ENCODE results near the gene RIOK1.
"Not testable (repeated sequence)": the region's sequence is repeated elsewhere in the genome, so short reads cannot be mapped to it uniquely, and the experiment has no call there.

RIOK1 gene

DNA sequence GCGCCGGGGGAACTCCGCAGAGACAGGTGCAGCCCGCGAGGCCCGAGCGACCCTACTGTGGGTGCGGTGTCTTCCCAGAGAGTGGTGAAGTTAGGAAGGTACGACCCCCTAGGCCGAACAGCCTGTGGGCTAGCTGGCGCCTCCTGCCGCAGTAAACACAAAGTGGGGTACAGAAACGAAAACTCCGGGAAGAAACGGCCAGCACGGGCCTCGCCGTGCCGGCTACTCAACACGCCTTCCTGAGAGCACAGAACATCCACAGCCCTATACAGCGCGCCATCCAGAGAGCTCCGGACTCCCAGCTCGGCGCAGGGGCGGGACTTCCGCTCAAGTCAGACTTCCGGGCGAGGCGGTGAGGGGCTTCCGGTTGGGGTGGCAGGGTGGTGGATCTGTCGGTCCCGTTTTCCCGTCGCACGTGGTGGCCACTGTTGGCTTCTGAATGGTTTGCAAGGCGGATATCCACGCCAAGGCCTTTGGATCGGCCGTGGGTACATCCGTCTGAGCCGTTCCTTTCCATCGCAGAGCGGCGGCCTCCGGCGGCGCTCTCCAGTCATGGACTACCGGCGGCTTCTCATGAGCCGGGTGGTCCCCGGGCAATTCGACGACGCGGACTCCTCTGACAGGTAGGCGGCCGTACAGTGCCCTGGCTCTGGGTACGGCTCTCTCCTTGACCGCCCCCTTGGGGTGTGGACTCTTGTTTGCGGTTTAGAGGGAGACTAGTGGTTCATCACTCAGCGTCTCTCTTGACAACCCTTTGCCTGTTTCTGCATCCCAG lies at the start of gene RIOK1, which contains the start of gene CAGE1:
Gene RIOK1 (plus strand): TSS at position 358 of the 775 bp plus-strand sequence. CDS start 195 bp downstream, at position 553.
Gene CAGE1 (minus strand): TSS at position 292 of the 775 bp plus-strand sequence. CDS start 2,569 bp downstream, outside the sequence.
- DNase-seq: peak; percentile 96

DNA sequence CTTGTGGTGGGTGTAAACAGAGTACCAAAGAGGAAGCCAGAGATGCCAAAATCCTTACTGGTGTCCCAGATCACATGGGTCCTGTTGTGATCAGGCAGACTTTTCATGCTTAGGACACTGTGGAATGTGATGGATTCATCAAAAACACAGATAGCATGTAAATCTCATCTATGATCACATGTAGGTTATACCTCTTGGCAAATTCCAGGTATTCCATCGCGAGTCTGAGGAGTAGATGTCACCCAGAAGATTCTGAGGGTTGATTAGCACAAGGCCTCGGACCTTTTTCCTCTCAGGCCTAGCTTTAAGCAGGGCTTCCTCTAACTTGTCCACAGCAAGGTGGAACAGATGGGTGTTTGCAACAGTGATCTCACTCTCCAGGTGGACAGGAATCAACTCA lies 48.3 kb upstream of the RIOK1 start:
- DNase-seq: no peak

DNA sequence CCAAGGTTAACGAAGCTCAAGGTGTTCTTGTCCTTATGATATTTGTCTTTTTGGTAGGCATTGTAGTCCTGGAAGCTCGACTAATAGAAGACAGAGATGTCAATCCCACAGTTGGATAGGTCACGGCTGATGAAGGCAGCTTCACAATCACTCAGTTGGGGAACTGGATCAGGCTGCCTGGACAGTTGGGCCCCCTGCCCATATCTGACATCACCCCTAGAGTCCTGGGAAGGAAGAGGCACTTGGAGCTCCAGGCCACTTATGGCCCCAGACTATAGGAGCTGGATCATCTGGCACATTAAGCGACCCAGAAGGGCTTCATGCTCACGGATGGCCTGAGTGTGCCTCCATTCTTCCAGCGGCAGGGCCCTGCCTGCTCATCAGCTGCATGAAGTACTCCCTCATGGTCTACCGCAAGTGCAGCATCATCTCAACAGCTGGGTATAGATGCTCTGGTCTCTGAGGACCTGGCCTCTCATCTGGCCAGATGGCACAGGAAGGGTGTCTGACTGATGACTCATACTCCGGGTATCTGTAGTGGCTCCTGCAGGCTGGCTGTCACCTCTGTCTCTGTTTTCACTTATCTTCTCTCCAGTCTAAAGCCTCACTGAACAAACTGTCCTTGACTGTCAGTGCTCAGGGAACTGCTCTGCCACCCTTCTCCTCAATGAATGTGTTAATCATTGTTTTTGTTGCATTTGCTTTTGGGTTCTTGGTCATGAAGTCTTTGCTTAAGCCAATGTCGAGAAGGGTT lies 47.4 kb upstream of the RIOK1 start:
- no peak for DNase-seq

DNA sequence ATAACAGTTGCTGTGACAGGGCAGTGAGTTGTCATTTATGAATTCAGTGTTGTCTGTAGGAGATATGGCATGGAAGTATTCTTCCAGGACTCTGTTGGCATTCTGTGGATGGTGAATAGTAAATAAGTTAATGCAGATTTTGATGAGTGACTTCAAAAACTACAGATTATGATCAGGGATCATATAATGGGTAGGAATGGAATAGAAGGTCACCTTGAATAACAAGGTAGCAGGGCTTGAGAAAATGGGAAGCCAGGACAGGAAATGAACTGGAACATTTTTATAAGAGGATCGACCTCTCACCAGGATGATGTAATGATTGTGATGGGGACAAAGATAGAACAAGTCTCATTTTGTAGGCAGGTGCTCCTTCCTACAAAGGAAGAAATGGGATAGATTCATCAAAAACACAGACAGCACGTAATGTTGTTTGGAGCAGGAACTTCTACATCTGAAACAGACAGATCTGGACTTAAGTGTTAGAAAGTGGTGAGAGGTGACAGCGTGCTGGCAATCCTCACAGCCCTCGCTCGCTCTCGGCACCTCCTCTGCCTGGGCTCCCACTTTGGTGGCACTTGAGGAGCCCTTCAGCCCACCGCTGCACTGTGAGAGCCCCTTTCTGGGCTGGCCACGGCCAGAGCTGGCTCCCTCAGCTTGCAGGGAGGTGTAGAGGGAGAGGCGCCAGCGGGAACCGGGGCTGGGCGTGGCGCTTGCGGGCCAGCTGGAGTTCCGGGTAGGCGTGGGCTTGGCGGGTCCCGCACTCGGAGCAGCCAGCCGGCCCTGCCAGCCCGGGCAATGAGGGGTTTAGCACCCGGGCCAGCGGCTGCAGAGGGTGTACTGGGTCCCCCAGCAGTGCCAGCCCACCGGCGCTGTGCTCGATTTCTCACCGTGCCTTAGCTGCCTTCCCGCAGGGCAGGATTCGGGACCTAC lies 45.8 kb upstream of the RIOK1 start:
- DNase-seq: no peak

DNA sequence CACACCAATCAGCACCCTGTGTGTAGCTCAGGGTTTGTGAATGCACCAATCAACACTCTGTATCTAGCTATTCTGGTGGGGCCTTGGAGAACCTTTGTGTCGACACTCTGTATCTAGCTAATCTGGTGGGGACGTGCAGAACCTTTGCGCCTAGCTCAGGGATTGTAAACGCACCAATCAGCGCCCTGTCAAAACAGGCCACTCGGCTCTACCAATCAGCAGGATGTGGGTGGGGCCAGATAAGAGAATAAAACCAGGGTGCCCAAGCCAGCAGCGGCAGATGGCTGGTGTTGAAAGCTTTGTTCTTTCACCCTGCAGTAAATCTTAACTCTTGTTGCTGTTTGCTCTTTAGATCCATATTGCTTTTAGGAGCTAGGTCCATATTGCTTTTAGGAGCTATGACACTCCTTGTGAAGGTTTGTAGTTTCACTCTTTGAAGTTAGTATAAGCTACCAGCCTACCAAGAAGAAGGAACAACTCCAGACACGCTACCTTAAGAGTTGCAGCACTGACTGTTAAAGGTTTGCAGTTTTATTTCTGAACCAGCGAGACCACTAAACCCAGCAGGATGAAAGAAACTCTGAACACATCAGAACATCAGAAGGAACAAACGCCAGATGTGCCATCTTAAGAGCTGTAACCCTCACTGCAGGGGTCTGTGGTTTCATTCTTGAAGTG lies 44.7 kb upstream of the RIOK1 start:
- DNase-seq: not testable (repeated sequence)

DNA sequence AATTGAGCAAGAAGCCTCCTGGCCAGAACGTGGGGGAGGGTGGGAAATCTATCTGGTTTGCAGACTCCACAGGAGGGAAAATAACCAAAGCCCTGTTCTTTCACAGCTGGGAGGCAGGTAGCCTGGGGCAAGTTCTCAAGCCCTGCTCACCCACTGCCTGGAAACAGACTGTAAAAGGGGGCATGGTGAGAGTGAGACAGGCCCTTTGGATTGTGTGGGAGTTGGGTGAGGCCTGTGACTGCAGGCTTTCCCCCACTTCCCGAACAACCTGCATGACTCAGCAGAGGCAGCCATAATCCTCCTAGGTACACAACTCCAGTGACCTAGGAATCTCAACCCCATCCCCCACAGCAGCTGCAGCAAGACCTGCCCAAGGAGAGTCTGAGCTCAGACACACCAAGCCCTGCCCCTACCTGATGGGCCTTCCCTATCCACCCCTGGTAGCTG lies 42.0 kb upstream of the RIOK1 start:
- not testable (repeated sequence) for DNase-seq

DNA sequence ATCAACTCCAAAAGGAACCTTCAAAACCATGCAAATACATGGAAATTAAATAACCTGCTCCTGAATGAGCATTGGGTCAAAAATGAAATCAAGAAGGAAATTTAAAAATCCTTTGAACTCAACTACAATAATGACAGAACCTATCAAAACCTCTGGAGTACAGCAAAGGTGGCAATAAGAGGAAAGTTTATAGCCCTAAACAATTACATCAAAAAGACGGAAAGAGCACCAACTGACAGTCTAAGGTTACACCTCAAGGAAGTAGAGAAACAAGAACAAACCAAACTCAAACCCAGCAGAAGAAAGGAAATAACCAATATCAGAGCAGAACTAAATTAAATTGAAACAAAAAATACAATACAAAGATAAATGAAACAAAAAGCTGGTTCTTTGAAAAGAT lies 39.0 kb upstream of the RIOK1 start:
- not testable (repeated sequence) for DNase-seq

DNA sequence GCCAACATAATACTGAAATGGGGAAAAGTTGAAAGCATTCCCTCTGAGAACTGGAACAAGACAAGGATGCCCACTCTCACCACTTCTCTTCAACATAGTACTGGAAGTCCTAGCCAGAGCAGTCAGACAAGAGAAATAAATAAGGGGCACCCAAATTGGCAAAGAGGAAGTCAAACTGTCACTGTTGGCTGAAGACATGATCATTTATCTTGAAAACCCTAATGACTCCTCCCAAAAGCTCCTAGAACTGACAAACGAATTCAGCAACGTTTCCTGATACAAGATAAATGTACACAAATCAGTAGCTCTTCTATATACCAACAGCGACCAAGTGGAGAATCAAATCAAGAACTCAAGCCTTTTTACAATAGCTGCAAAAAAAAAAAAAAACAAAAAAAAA lies 37.7 kb upstream of the RIOK1 start:
- not testable (repeated sequence) for DNase-seq

DNA sequence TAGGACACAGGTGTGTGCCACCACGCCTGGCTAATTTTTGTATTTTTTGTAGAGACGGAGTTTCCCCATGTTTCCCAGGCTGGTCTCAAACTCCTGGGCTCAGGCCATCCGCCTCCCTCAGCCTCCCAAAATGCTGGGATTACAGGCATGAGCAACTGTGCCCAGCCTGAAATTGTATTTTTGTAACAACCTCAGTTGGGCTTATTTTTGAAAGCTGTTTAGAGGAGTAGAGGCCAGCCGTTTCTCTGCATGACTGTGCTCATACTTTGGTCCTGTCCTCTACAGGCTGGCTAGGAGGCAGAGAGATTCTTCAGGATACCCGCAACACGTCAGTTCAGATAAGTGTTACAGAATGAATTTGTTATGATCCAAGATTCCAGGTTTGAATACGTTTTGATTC lies 22.2 kb upstream of the RIOK1 start:
- DNase-seq: no peak

DNA sequence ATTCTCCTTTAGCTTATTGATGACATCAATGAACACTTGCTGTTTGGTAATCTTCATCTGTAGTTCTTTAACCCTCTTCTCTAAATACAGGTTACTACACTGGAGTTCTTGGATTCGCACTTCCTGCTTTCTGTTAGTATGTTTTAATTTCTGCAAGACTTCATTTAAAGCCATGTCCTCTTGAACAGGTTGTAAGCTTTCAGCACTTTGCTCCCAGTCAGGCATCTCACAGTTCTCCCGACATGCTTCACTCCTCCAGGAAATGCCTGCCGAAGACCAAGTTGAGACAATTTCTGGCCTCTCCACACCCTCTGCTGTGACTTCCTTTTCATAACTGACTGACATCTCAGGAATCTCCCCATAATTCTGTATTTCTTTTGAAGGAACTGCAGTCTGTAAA lies 15.9 kb upstream of the RIOK1 start:
- no peak for DNase-seq

DNA sequence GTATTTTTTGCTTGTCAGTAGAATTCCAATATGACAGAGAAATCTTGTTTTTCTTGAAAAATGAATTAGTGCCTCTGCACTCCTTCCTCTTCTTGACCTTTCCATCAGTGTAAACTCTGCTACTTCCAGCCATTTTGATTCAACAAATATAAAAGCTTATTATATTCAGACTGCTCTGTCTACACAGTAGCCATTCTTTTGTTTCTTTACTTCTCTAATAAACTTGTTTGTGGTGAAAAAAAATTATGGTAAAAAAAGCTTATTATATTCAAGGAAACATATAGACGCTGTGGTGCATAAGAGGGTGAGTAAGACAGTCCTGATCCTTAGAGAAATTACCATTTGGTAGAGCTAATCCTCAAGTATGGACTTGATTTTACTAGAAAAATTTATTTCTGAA lies 11.6 kb upstream of the RIOK1 start:
- no peak for DNase-seq

DNA sequence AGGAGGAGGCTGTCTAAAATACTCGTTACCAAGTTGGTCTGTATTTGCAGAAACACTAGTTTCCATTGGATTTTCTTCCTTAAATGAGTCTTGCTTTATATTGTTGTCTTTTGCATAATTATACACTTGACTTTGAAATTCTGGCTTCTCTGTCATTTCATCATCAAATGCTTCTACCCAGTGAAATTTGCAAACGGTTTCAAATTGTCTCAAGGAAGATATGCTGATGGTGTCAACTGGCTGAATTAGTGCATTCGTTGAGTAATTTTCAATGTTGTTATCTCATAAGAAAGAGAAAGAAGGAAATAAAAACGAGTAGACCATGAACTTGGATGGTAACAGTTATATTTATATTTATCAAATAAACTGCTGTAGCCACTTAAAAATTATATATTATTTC lies 10.9 kb upstream of the RIOK1 start:
- DNase-seq: no peak

DNA sequence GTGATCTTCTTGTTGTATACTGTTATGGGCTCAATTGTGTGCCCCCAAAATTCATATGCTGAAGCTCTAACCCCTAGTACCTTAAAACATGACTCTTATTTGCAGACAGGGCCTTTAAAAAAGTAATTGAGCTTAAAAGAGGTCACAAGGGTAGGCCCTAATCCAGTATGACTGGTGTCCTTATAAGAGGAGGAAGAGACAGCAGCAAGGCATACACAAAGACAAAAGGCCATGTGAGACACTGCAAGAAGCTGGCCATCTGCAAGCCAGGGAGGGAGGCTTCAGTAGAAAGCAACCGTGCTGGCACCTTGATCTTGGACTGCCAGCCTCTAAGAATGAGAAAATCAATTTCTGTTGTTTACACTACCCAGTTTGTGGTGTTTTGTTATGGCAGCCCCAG lies 8.5 kb upstream of the RIOK1 start:
- no peak for DNase-seq

DNA sequence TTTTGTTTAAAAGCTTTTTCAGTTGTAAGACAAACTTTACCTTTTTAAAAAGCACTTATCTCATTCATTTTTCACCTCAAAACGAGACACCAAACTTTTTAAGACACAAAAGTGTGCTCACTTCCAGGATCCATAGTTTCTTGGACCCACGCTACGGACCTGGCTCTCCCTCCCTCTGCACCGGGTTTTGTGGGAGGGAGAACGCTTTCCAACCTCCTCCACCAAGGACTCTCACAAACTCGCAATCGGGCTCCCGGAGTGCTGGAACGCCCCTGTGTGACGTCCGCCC lies 502 bp upstream of the RIOK1 start:
- DNase-seq: no peak

DNA sequence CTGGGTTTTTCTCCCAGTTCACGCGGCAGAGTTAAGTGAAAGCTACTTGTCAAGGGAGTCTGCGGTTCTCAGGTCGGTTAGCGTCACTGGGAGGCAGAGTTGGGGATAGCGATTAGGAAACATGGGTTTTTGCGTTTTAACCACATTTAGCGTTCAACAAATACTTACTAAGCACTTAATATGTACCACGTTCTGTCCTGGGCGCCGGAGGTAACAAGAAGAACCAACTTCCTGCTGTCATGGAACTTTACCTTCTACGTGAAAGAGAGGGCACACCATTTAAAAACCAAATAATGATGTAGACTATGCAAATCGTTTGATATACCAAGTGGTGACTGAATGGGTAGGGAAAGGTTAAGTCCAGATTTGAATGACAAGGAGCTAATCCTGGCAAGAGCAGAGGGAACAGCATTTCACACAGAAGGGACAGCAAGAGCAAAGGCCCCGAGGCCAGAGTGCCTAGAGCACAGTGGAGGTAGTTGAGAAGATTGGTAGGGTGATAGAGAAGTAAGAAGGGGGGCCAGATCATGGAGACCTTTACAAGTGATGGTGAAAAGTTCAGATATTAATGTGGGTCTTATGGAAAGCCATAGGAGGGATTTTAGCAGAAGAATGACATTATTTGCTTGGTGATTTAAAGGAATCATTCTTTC lies 744 bp downstream of the RIOK1 start:
- no peak for DNase-seq

DNA sequence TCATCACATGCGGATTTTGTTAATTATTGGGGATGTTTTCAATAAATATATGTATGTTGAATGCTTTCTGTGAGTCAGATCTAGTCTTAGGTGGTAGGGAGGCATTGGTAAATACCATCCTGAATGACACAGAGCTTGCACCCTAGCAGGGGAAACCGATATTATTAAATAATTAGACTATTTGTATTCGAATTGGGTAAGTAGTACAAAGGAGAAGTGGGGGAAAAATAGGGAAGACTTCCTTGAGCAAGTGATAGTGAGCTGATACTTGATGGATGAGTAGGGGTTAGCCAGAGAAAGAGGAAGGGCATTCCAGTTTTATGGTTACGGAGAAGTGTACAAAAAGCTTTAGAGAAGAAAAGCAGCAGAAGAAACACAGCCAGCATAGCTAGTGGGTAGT lies 1.5 kb downstream of the RIOK1 start:
- no peak for DNase-seq

DNA sequence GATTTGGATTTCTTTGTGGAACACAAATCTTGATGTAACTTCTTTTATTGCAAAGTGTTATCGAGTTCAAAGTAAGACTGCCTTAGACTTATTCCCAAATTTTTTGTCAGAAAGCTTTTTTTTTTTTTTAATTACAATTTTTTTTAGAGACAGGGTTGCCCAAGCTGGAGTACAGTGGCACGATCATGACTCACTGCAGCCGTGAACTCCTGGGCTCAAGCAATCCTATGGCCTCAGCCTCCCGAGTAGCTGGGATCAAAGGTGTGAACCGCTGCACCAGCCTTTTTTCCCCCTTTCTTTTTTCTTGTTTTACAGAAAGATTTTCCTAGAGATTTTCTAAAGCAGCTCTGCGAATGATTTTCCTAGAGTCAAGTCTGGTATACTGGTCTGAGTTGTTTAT lies 2.8 kb downstream of the RIOK1 start:
- DNase-seq: no peak

DNA sequence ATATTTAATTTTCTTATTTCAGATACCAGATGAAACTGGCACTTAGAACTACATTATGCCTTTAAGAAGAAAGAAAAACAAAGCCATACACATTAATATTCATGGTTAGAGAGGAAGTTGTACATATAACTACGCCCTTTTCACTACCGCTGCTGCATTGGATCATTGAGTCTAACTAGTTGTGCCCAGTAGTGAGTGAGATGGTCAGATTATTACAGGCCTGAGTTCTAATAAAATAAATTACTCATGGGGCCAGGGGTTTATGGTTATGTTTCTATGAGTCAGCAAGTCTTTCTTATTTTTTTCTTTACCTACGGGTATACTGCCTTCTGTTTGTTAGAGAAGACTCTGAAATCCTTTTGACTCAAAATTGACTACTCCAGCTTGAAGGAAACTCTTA lies 11.5 kb downstream of the RIOK1 start:
- DNase-seq: no peak

DNA sequence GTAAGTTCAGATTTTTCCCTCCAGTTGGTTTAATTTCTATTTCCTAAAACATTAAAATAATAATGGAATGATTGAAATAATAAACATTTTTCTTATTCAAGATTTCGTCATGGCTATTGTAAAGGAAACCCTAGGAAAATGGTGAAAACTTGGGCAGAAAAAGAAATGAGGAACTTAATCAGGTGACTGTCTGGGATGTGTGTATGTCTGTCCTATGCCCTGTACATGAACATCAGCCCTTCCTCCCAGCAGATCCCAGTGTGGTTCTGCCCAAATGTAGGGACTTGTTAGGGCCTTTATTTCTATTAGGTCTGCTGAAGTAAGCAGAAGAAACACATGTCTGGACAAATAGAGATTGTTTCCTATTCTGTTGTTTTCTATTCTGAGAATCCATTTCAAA lies 13.1 kb downstream of the RIOK1 start:
- DNase-seq: no peak

DNA sequence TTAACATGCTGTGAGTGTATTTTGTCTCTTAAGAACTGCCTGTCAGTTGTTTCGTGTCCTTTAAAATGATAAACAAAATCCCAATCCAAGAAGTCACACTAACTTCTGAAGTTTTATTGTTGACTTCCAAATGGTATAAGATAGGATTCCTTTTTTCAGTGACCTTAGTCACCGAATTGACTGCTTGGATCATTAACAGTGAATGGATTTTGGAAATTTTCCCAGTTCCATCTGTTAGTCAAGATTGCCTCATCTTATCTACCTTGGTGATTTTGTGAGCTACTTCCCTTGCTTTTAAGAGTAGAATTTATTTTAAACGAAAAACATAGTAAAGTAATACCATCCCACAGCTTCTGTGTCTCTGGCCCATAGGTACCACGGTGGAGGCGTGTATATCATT lies 14.9 kb downstream of the RIOK1 start:
- no peak for DNase-seq

DNA sequence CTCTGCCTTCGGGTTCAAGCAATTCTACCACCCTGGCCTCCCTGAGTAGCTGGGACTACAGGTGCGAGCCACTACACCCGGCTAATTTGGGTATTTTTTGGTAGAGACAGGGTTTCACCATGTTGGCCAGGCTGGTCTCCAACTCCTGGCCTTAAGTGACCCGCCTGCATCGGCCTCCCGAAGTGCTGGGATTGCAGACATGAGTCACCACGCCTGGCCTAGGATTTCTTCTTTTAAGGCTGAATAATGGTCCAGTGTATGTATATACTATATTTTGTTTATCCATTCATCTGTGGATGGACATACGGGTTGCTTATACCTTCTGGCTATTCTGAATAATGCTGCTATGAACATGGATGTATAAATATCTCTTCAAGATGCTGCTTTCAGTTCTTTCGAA lies 17.1 kb downstream of the RIOK1 start:
- no peak for DNase-seq

DNA sequence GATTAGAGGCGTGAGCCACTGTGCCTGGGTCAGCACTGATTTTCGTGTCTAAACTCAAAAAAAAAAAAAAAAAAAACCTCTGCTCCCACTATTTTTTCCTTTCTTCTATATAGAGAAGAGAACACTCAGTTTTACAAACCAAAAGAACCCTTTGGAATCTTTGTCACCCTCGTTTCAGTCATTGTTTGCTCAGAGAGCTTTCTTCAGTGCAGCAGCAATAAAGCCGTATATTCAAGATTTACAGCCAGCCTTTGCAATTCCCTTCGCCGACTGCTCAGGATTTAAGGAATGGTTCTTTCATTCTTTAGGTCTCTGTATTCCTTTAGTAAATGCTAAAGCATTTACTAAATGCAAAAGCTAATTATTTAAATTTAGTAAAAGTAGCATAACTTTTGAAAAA lies 20.1 kb downstream of the RIOK1 start:
- DNase-seq: no peak

All from stimulated activated CD4-positive, alpha-beta T cell treated with anti-CD3 and anti-CD28 coated beads, Interleukin-4, amount 100 ng/mL, for 1 hour (primary cell).